Neuronal stem cell (in vitro differentiated cells): Measurements from ENCODE around the gene TUBB3.
A peak's percentile ranks its signal among the peaks of the same experiment; 100 is the strongest.

Experiments
- DNase-seq: peaks from one replicate; pipeline ENCODE4 v3.0.0-alpha.2; 2013; ENCODE audit warnings: low spot score
- H2AFZ ChIP-seq: one replicate; pipeline ENCODE4 v1.6.1; 2013; ENCODE audit warnings: mild to moderate bottlenecking, low read length, inconsistent platforms
- H2AK5ac ChIP-seq: 2 replicates; pipeline ENCODE4 v1.6.1; 2013; ENCODE audit warnings: low read depth, mild to moderate bottlenecking, inconsistent platforms, low read length, moderate library complexity, mixed read lengths
- H2BK120ac ChIP-seq: 2 replicates; pipeline ENCODE4 v1.6.1; 2013; ENCODE audit warnings: low read depth, mild to moderate bottlenecking, inconsistent platforms, low read length, moderate library complexity, mixed read lengths
- H2BK12ac ChIP-seq: one replicate; pipeline ENCODE4 v1.6.1; 2013; ENCODE audit warnings: low read length, inconsistent platforms
- H2BK15ac ChIP-seq: 2 replicates; pipeline ENCODE4 v1.6.1; 2013; ENCODE audit warnings: mild to moderate bottlenecking, low read length, inconsistent platforms, mixed read lengths
- H2BK5ac ChIP-seq: one replicate; pipeline ENCODE4 v1.6.1; 2013; ENCODE audit warnings: inconsistent platforms, mild to moderate bottlenecking, low read length, moderate library complexity
- H3K14ac ChIP-seq: one replicate; pipeline ENCODE4 v1.6.1; 2013; ENCODE audit warnings: low read length, inconsistent platforms
- H3K18ac ChIP-seq: 2 replicates; pipeline ENCODE4 v1.6.1; 2013; ENCODE audit warnings: low read length, inconsistent platforms
- H3K23ac ChIP-seq: 2 replicates; pipeline ENCODE4 v1.6.1; 2013; ENCODE audit warnings: low read depth, mild to moderate bottlenecking, mixed read lengths, low read length, inconsistent platforms; ENCODE audit not compliant: poor library complexity
- H3K27ac ChIP-seq: replicated peaks from 3 replicates; pipeline ENCODE4 v1.5.1; 2013; ENCODE audit warnings: low read length, inconsistent platforms
- H3K27me3 ChIP-seq, 3 experiments: 2 replicates each; pipeline ENCODE4 v1.6.1; 2013; ENCODE audit warnings: low read length in 3 of 3, mild to moderate bottlenecking in 2 of 3, inconsistent platforms in 1 of 3, low read depth in 1 of 3, mixed read lengths in 1 of 3, moderate library complexity in 1 of 3; ENCODE audit not compliant: control insufficient read depth in 3 of 3, insufficient read depth in 3 of 3
- H3K36me3 ChIP-seq, 2 donors: replicated peaks in 1 of 2; 2 replicates each; pipeline ENCODE4 v1.6.1; 2013; ENCODE audit warnings: low read length in 2 of 2; ENCODE audit not compliant: control insufficient read depth in 2 of 2, insufficient read depth in 2 of 2
- H3K4ac ChIP-seq: 2 replicates; pipeline ENCODE4 v1.6.1; 2013; ENCODE audit warnings: inconsistent platforms, mild to moderate bottlenecking, low read length, moderate library complexity
- H3K4me1 ChIP-seq, 2 donors: 1 replicate in 1 of 2; 2 replicates in 1 of 2; pipeline ENCODE4 v1.6.1; 2013; ENCODE audit warnings: low read length in 2 of 2, low read depth in 1 of 2; ENCODE audit not compliant: control insufficient read depth in 2 of 2, insufficient read depth in 1 of 2
- H3K4me2 ChIP-seq: one replicate; pipeline ENCODE4 v1.6.1; 2013; ENCODE audit warnings: mild to moderate bottlenecking, low read length, inconsistent platforms; ENCODE audit not compliant: insufficient read depth, poor library complexity, severe bottlenecking
- H3K4me3 ChIP-seq, 2 donors: 2 replicates each; pipeline ENCODE4 v1.5.1; 2013; ENCODE audit warnings: low read length in 2 of 2, mild to moderate bottlenecking in 2 of 2, inconsistent platforms in 1 of 2, moderate library complexity in 1 of 2
- H3K79me1 ChIP-seq: one replicate; pipeline ENCODE4 v1.6.1; 2013; ENCODE audit warnings: low read depth, mild to moderate bottlenecking, inconsistent platforms, low read length, moderate library complexity
- H3K9ac ChIP-seq: one replicate; pipeline ENCODE4 v1.6.1; 2013; ENCODE audit warnings: mild to moderate bottlenecking, low read depth, low read length, inconsistent platforms; ENCODE audit not compliant: poor library complexity
- H3K9me3 ChIP-seq, 2 donors: replicated peaks in 1 of 2; 2 replicates each; pipeline versions ENCODE3 to v1.6.1; 2013; ENCODE audit warnings: low read length in 2 of 2, mild to moderate bottlenecking in 2 of 2, inconsistent platforms in 1 of 2, low read depth in 1 of 2, mixed read lengths in 1 of 2, moderate library complexity in 1 of 2; ENCODE audit not compliant: control insufficient read depth in 2 of 2, insufficient read depth in 1 of 2
- H4K8ac ChIP-seq: one replicate; pipeline ENCODE4 v1.6.1; 2013; ENCODE audit warnings: low read depth, mild to moderate bottlenecking, inconsistent platforms, low read length, moderate library complexity
- H4K91ac ChIP-seq: one replicate; pipeline ENCODE4 v1.6.1; 2013; ENCODE audit warnings: low read length, low read depth, mild to moderate bottlenecking, inconsistent platforms; ENCODE audit not compliant: poor library complexity
- WGBS, 2 donors: extraction: QIAGEN DNeasy Blood & Tissue Kit; methylation state at CpG; one replicate each; pipeline ENCODE4 v1.1.7; 2013; ENCODE audit warnings: missing lambda C conversion rate in 2 of 2, mixed read lengths in 1 of 2; ENCODE audit not compliant: insufficient read length in 2 of 2, insufficient replicate concordance in 1 of 2; ENCODE audit errors: extremely low coverage in 2 of 2; 5-methylcytosine and 5-hydroxymethylcytosine counted together

Gene TUBB3

DNA sequence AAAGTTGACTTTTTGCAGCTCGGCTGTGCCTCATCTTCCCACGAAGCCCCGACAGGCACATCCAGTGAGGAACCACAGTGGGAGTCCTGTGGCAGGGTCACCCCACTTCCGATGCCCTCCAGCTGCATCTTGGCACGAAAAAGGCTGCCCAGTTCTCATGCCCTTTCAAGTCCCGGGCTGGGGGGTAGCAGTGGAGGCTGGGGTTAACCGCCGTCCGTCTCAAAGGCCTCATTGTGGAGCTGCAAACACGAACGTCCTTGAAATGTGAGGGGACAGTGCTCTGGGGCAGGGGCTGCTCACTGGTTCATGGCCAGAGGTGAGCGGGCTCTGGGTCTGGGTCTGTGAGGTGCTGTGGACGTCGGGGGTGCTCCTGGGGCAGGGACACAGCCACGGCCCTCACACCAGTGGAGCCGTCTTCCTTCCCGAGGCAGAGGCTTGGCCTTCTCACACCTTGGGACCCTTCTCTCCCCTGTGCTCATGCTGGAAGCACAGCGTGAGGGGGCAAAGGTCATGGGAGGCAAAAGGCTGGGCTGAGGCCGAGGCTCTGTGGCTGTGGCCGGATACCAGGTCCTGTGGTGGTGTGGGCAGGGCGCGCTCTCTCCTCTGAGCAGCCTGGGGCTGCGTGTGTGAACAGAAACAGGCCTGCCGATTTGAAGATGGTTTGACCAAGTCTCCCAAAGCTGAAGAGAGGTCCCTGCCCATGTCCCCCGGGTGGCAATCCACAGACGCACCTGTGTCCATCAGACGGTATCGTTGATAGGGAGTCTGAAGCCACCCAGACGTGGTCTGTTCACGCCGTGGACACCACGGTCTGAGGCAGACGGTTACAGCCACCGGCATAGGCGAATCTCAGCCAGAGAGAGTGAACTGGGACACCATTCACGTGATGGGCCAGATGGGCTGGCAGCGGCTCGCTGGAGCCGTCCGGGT lies 7.6 kb upstream of the TUBB3 start:
- no peak overlapping the region for H3K14ac ChIP-seq
- H3K4me3 ChIP-seq = peak overlapping the region in 1 of 2 donors; percentile 42
- H2AFZ ChIP-seq = no peak overlapping the region
- WGBS, 2 donors = no CpG with 5 or more reads among the region's 40 CpGs
- peak overlapping the region; percentile 3 for H4K8ac ChIP-seq
- no peak overlapping the region for H3K27ac ChIP-seq
- H2BK5ac ChIP-seq = no peak overlapping the region
- H3K4ac ChIP-seq = no peak overlapping the region
- no peak overlapping the region for H2BK15ac ChIP-seq
- H3K79me1 ChIP-seq = peaks cover 4% of the 10 kb centered on the region
- H3K23ac ChIP-seq = no peak overlapping the region
- H3K18ac ChIP-seq = no peak overlapping the region
- no peak overlapping the region for H2BK120ac ChIP-seq
- no peaks in the 10 kb centered on the region for H3K27me3 ChIP-seq
- DNase-seq = no peak
- H2BK12ac ChIP-seq = no peak overlapping the region
- peaks cover 5 to 15% of the 10 kb centered on the region in 2 donors for H3K4me1 ChIP-seq
- no peak overlapping the region for H2AK5ac ChIP-seq
- H3K36me3 ChIP-seq = peaks cover 9 to 28% of the 10 kb centered on the region in 2 donors
- H4K91ac ChIP-seq = no peak overlapping the region
- H3K4me2 ChIP-seq = no peak overlapping the region
- peak overlapping the region; percentile 68 for H3K9ac ChIP-seq
- no peaks in the 10 kb centered on the region for H3K9me3 ChIP-seq

DNA sequence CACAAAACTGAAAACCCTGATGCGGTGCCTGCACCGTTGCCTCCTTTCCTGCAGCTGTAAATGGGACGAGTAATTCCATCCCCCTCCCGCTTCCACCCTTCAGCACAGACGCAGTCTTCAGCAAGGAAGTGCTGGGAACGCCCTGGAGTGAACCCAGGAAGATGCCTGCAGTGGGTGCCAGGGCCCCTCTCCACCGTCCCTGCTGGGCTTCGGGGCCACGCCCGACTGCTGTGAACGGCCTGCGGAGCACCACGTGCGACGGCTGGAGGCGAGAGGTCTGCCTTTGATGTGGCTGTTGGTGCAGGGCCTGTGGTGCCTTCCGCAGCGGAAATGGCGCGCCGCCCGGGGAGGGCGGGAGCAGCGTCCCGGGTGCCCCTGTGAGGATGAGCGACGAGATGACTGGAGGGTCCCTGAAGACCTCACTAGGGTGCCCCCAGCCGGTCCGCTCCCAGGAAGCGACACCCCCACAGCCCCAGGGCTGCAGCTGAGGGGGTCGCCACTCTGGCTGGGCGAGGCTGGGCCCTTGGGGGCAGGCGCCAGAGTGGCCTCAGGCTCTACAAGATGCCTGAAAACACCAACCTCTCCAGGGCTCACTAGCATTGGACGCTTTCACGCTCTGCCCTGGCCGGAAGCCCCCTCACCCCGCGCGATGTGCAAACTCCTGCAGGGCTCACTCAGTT lies 5.2 kb upstream of the TUBB3 start:
- no peak for DNase-seq
- H3K4me2 ChIP-seq = peak overlapping the region; percentile 85
- H2AK5ac ChIP-seq = peak overlapping the region; percentile 76
- no peak overlapping the region for H2BK5ac ChIP-seq
- peaks cover 2% of the 10 kb centered on the region for H3K79me1 ChIP-seq
- no peaks in the 10 kb centered on the region for H3K27me3 ChIP-seq
- peaks cover 15 to 26% of the 10 kb centered on the region in 2 donors for H3K4me1 ChIP-seq
- WGBS, 2 donors = no CpG with 5 or more reads among the region's 39 CpGs
- H4K91ac ChIP-seq = peak overlapping the region; percentile 53
- H2AFZ ChIP-seq = no peak overlapping the region
- peaks cover 2 to 9% of the 10 kb centered on the region in 2 donors for H3K36me3 ChIP-seq
- no peak overlapping the region for H4K8ac ChIP-seq
- H2BK120ac ChIP-seq = peak overlapping the region; percentile 64
- H3K27ac ChIP-seq = no peak overlapping the region
- no peak overlapping the region for H2BK12ac ChIP-seq
- peak overlapping the region; percentile 78 for H3K14ac ChIP-seq
- H3K23ac ChIP-seq = peak overlapping the region; percentile 97
- H2BK15ac ChIP-seq = peak overlapping the region; percentile 93
- peak overlapping the region; percentile 99 for H3K18ac ChIP-seq
- no peaks in the 10 kb centered on the region for H3K9me3 ChIP-seq
- H3K9ac ChIP-seq = peak overlapping the region; percentile 80
- peak overlapping the region in 1 of 2 donors; percentile 72 for H3K4me3 ChIP-seq
- H3K4ac ChIP-seq = no peak overlapping the region

DNA sequence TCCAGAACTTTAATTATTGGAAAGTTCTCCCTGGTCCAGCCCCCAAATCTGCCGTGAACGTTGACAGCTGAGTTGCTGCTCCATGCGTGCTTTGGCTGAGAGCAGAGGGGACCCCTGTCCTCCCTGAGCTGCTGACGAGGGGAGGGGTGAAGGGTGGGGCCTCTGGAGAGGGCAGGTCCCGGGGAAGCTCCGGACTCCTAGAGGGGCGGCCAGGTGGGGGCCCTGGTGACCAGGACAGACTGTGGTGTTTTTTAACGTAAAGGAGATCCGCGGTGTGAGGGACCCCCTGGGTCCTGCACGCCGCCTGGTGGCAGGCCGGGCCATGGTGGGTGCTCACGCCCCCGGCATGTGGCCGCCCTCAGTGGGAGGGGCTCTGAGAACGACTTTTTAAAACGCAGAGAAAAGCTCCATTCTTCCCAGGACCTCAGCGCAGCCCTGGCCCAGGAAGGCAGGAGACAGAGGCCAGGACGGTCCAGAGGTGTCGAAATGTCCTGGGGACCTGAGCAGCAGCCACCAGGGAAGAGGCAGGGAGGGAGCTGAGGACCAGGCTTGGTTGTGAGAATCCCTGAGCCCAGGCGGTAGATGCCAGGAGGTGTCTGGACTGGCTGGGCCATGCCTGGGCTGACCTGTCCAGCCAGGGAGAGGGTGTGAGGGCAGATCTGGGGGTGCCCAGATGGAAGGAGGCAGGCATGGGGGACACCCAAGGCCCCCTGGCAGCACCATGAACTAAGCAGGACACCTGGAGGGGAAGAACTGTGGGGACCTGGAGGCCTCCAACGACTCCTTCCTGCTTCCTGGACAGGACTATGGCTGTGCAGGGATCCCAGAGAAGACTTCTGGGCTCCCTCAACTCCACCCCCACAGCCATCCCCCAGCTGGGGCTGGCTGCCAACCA lies 4.4 kb upstream of the TUBB3 start, which contains the start of gene MC1R:
TSS of gene MC1R (plus strand) at position 410 of the 895 bp plus-strand sequence. CDS start at position 807, 397 bp downstream.
- Histone ChIP-seq H3K9ac (peak within 1 kb of the TSS; percentile 80), H3K79me1 (peaks cover 4% of the 10 kb centered on the region), H2BK12ac (peak within 1 kb of the TSS; percentile 97), H3K27me3 (no peaks in the 10 kb centered on the region), H3K4ac (peak within 1 kb of the TSS; percentile 57), H3K18ac (peak within 1 kb of the TSS; percentile 99), H2BK15ac (peak within 1 kb of the TSS; percentile 93), H4K91ac (peak within 1 kb of the TSS; percentile 53), H3K23ac (peak within 1 kb of the TSS; percentile 99), H3K14ac (peak within 1 kb of the TSS; percentile 78), H3K4me1 (peaks cover 15 to 26% of the 10 kb centered on the region in 2 donors), H2BK120ac (peak within 1 kb of the TSS; percentile 84), H3K9me3 (no peaks in the 10 kb centered on the region), H2AK5ac (peak within 1 kb of the TSS; percentile 76), H3K4me3 (peak within 1 kb of the TSS in 1 of 2 donors; percentile 72), H2AFZ (no peak within 1 kb of the TSS), H2BK5ac (peak within 1 kb of the TSS; percentile 14), H3K27ac (no peak within 1 kb of the TSS), H3K36me3 (peaks cover under 1 to 2% of the 10 kb centered on the region in 2 donors), H4K8ac (no peak within 1 kb of the TSS), H3K4me2 (peak within 1 kb of the TSS; percentile 85)
- WGBS, 2 donors = no CpG with 5 or more reads among the region's 23 CpGs
- DNase-seq = peak; percentile 31
